K562 (cell line): ENCODE measurements around the gene MTA2. TPM values are rescaled to one million over a fixed set of nuclear protein-coding genes. Genes with fewer than 3 reads are reported as not detected.

Source experiments
- CHCHD3 ChIP-seq: fragments of 250-450 bp; sonication (Bioruptor Pico); IDR thresholded peaks from 2 replicates; pipeline ENCODE4 v2.1.2; 2022; ENCODE audit warnings: mild to moderate bottlenecking
- CHD1 ChIP-seq: fragments of 200-600 bp; sonication (generic); IDR thresholded peaks from one replicate; pipeline ENCODE4 v1.6.1; 2012; ENCODE audit warnings: mild to moderate bottlenecking, moderate library complexity, low read length, inconsistent platforms
- NR4A1 ChIP-seq, 2 experiments: fragments of 250-450 bp in 1 of 2; fragments of 450-650 bp in 1 of 2; sonication (Bioruptor Pico) in 1 of 2; IDR thresholded peaks; 2 replicates each; pipeline versions ENCODE4 v1.4.0 to v1.6.1; 2016 to 2020; ENCODE audit warnings: mild to moderate bottlenecking in 2 of 2, missing compliant biosample characterization in 1 of 2, missing genetic modification characterization in 1 of 2, moderate library complexity in 1 of 2
- POLR2AphosphoS5 ChIP-seq: IDR thresholded peaks from 2 replicates; pipeline ENCODE4 v1.6.1; 2011; ENCODE audit warnings: mild to moderate bottlenecking, low read depth, low read length, moderate library complexity; ENCODE audit not compliant: control insufficient read depth, insufficient read depth
- POLR2G ChIP-seq: fragments of 200-400 bp; formaldehyde crosslinking; IDR thresholded peaks from 2 replicates; pipeline ENCODE4 v1.6.1; 2017; ENCODE audit warnings: low read depth, mild to moderate bottlenecking, antibody characterized with exemption, low read length, moderate library complexity
- RBM17 ChIP-seq: fragments of 200-400 bp; formaldehyde crosslinking; IDR thresholded peaks from 2 replicates; pipeline ENCODE4 v1.6.1; 2017; ENCODE audit warnings: low read depth, mild to moderate bottlenecking, low read length, borderline replicate concordance
- polyA plus RNA-seq, 8 experiments: library from polyadenylated mRNA; depleted of rRNA in 4 of 8; stranded (reverse) in 5 of 8; unstranded in 3 of 8; fragments of >200 nt; fragmentation: Nextera tagmentation in 2 of 8; fragmentation: Illumina TruSeq in 1 of 8; extraction: Ambion mirVana in 2 of 8; extraction: Trizol in 1 of 8; gene quantifications; 2 replicates each; pipeline versions ENCODE4 v1.2.1 to v1.2.3, GENCODE V29; 2011 to 2014; ENCODE audit warnings: inconsistent platforms in 1 of 8, missing spikeins in 1 of 8
- total RNA-seq, 7 experiments: library from RNA; depleted of rRNA in 6 of 7; stranded (reverse); fragments of >200 nt in 6 of 7; fragmentation: Illumina TruSeq in 2 of 7; extraction: Trizol in 2 of 7; gene quantifications; 2 replicates each; pipeline versions ENCODE4 v1.2.1 to v1.2.3, GENCODE V29; 2011 to 2021; ENCODE audit warnings: low replicate concordance in 1 of 7
- TF ChIP-seq, protein P1 (sequence below): sonication (generic); formaldehyde crosslinking; IDR thresholded peaks from 2 replicates; pipeline ENCODE4 v1.8.0; 2022; ENCODE audit warnings: mild to moderate bottlenecking, missing genetic modification reagents
- TF ChIP-seq, protein P2 (sequence below): fragments of 200-600 bp; sonication (generic); IDR thresholded peaks from one replicate; pipeline ENCODE4 v1.6.1; 2012; ENCODE audit warnings: mild to moderate bottlenecking, low read depth, low read length, inconsistent platforms
- TF ChIP-seq, protein P3 (sequence below), 2 experiments: IDR thresholded peaks; 2 replicates each; pipeline ENCODE4 v1.6.1; 2011; ENCODE audit warnings: borderline replicate concordance in 1 of 2, control low read depth in 1 of 2, low read depth in 1 of 2, low read length in 1 of 2, mild to moderate bottlenecking in 1 of 2, mixed read lengths in 1 of 2, moderate library complexity in 1 of 2; ENCODE audit not compliant: insufficient read depth in 1 of 2, insufficient read length in 1 of 2, poor library complexity in 1 of 2, severe bottlenecking in 1 of 2; ENCODE audit errors: extremely low read depth in 1 of 2

The MTA2 gene
- total and polyA plus RNA-seq, 9 of the 15 experiments (the other 6 are each of a cell fraction or from before 2014, with no cell fraction given): 6.2 to 220 (median 172) TPM

DNA sequence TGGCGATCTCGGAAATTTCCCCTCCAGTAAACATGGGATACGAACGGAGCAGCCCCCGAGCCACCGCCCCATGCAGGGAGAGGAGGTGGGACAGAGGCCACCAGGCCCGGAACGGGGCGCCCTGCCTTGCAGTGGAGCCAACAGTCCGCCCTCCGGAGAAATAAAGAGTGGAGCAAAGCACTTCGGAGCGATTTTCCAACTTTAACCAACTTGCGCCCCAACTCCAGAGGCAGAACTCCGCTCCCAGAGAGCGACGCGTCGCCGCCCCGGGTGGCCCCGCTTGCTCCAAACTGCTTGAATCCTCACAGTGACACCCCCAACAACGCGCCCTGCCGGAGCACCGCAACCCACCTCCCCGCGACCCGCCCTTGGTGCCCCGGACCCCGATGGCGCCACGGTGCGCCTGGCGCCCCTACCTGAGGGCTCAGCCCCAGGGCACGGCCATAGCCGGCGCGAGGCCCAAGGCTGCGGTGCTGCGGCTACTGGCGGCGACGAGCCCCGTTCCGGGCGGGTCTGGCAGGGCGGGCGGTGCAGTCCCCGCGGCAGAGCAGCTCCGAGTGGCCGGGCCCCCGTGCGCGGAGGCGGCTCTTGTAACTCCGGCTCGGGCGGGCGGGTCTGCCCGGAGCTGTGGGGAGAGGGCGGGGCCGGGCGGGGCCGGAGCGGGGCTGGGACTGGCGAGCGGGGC, 55.3 kb downstream of the MTA2 start, which contains the start of gene AHNAK (continued):
- TF ChIP-seq, protein P1, sequence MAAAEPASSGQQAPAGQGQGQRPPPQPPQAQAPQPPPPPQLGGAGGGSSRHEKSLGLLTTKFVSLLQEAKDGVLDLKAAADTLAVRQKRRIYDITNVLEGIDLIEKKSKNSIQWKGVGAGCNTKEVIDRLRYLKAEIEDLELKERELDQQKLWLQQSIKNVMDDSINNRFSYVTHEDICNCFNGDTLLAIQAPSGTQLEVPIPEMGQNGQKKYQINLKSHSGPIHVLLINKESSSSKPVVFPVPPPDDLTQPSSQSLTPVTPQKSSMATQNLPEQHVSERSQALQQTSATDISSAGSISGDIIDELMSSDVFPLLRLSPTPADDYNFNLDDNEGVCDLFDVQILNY: 0 out of 2 replicates have a peak, but pooled peaks have one; percentile 50
- TF ChIP-seq RBM17 (no peak), POLR2G (peak; percentile 92), NR4A1 (CRISPR knock-in tag; IDR thresholded peaks at IDR 0.05) (no peak), NR4A1 (tag; IDR thresholded peaks at IDR 0.05) (no peak), CHCHD3 (CRISPR knock-in tag) (no peak), POLR2AphosphoS5 (peak; percentile 34; the same call in 1 of the 2 replicates), CHD1 (peak; percentile 85)
- TF ChIP-seq, protein P2, sequence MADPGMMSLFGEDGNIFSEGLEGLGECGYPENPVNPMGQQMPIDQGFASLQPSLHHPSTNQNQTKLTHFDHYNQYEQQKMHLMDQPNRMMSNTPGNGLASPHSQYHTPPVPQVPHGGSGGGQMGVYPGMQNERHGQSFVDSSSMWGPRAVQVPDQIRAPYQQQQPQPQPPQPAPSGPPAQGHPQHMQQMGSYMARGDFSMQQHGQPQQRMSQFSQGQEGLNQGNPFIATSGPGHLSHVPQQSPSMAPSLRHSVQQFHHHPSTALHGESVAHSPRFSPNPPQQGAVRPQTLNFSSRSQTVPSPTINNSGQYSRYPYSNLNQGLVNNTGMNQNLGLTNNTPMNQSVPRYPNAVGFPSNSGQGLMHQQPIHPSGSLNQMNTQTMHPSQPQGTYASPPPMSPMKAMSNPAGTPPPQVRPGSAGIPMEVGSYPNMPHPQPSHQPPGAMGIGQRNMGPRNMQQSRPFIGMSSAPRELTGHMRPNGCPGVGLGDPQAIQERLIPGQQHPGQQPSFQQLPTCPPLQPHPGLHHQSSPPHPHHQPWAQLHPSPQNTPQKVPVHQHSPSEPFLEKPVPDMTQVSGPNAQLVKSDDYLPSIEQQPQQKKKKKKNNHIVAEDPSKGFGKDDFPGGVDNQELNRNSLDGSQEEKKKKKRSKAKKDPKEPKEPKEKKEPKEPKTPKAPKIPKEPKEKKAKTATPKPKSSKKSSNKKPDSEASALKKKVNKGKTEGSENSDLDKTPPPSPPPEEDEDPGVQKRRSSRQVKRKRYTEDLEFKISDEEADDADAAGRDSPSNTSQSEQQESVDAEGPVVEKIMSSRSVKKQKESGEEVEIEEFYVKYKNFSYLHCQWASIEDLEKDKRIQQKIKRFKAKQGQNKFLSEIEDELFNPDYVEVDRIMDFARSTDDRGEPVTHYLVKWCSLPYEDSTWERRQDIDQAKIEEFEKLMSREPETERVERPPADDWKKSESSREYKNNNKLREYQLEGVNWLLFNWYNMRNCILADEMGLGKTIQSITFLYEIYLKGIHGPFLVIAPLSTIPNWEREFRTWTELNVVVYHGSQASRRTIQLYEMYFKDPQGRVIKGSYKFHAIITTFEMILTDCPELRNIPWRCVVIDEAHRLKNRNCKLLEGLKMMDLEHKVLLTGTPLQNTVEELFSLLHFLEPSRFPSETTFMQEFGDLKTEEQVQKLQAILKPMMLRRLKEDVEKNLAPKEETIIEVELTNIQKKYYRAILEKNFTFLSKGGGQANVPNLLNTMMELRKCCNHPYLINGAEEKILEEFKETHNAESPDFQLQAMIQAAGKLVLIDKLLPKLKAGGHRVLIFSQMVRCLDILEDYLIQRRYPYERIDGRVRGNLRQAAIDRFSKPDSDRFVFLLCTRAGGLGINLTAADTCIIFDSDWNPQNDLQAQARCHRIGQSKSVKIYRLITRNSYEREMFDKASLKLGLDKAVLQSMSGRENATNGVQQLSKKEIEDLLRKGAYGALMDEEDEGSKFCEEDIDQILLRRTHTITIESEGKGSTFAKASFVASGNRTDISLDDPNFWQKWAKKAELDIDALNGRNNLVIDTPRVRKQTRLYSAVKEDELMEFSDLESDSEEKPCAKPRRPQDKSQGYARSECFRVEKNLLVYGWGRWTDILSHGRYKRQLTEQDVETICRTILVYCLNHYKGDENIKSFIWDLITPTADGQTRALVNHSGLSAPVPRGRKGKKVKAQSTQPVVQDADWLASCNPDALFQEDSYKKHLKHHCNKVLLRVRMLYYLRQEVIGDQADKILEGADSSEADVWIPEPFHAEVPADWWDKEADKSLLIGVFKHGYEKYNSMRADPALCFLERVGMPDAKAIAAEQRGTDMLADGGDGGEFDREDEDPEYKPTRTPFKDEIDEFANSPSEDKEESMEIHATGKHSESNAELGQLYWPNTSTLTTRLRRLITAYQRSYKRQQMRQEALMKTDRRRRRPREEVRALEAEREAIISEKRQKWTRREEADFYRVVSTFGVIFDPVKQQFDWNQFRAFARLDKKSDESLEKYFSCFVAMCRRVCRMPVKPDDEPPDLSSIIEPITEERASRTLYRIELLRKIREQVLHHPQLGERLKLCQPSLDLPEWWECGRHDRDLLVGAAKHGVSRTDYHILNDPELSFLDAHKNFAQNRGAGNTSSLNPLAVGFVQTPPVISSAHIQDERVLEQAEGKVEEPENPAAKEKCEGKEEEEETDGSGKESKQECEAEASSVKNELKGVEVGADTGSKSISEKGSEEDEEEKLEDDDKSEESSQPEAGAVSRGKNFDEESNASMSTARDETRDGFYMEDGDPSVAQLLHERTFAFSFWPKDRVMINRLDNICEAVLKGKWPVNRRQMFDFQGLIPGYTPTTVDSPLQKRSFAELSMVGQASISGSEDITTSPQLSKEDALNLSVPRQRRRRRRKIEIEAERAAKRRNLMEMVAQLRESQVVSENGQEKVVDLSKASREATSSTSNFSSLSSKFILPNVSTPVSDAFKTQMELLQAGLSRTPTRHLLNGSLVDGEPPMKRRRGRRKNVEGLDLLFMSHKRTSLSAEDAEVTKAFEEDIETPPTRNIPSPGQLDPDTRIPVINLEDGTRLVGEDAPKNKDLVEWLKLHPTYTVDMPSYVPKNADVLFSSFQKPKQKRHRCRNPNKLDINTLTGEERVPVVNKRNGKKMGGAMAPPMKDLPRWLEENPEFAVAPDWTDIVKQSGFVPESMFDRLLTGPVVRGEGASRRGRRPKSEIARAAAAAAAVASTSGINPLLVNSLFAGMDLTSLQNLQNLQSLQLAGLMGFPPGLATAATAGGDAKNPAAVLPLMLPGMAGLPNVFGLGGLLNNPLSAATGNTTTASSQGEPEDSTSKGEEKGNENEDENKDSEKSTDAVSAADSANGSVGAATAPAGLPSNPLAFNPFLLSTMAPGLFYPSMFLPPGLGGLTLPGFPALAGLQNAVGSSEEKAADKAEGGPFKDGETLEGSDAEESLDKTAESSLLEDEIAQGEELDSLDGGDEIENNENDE: no peak
- TF ChIP-seq, protein P3, sequence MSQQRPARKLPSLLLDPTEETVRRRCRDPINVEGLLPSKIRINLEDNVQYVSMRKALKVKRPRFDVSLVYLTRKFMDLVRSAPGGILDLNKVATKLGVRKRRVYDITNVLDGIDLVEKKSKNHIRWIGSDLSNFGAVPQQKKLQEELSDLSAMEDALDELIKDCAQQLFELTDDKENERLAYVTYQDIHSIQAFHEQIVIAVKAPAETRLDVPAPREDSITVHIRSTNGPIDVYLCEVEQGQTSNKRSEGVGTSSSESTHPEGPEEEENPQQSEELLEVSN (IDR thresholded peaks at IDR 0.05; ENCODE audit: borderline replicate concordance in 1 of 2, extremely low read depth in 1 of 2, insufficient read depth in 1 of 2, insufficient read length in 1 of 2, low read depth in 1 of 2, low read length in 1 of 2, poor library complexity in 1 of 2, severe bottlenecking in 1 of 2): peak in 1 of 2 experiments; percentile 61
